Activated T-cell treated with anti-CD3 and anti-CD28 coated beads, Interleukin-2, amount 50 U/mL, for 1 hour (primary cell): Measurements from ENCODE around the gene AP3D1.
A peak's percentile ranks its signal among the peaks of the same experiment; 100 is the strongest.

Experiments
- DNase-seq: peaks from one replicate; pipeline ENCODE4 v3.0.0-alpha.2; 2020

Gene AP3D1

GRCh38 chr19:2058570-2059421 is 92.6 kb downstream of the AP3D1 start:
- no peak for DNase-seq

- DNase-seq, result no peak
Measured at GRCh38 chr19:2057484-2058469, 93.6 kb downstream of the AP3D1 start.

- DNase-seq, result no peak
Measured at GRCh38 chr19:2056837-2057192, 94.6 kb downstream of the AP3D1 start.

DNA sequence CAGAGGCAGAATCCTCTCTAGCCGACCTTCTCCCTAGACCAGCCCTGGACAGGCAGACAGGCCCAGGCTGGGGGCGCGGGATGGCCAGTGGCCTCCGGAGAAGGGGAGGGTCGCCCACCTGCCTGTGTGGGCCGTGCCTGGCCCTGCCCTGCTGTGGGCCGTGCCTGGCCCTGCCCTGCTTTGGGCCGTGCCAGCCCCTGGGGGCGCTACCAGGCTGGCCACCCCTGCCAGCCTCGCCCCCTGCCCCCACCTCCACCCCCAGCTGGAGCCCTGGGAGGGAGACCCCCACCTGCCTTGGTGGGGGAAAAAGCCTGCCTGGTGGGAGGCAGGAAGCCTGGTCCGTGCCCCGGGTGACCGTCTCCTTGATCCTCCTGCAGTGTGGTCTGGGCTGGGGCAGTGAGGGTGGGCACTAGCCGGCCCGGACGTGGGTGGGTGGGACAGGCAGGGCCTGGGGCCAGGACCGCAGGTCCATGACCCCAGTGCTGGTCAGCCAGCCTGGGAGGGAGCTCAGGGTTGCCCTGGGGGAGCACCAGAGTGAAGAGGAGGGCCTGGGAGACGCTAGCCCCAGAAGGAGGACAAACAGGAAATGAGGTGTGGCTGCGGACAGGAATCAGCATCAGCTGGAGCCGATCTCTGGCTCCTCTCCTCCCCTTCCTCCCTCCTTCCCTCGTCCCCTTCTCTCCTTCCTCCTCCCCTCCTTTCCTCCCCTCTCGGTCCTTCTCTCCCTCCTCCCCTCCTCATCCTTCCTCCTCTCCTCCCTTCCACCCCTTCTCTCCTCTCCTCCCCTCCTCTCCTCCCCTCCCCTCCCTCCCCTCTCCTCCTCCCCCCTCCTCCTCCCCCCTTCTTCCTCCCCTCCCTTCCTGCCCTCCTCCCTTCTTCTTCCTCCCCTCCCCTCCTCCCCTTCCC is 95.2 kb downstream of the AP3D1 start:
- DNase-seq, result no peak

- DNase-seq, result no peak
Measured at GRCh38 chr19:2054763-2055162, 96.6 kb downstream of the AP3D1 start.

GRCh38 chr19:2053601-2054389 is 97.6 kb downstream of the AP3D1 start:
- DNase-seq, result no peak

- DNase-seq, result peak; percentile 50
Measured at GRCh38 chr19:2051773-2052704, 99.3 kb downstream of the AP3D1 start.

DNA sequence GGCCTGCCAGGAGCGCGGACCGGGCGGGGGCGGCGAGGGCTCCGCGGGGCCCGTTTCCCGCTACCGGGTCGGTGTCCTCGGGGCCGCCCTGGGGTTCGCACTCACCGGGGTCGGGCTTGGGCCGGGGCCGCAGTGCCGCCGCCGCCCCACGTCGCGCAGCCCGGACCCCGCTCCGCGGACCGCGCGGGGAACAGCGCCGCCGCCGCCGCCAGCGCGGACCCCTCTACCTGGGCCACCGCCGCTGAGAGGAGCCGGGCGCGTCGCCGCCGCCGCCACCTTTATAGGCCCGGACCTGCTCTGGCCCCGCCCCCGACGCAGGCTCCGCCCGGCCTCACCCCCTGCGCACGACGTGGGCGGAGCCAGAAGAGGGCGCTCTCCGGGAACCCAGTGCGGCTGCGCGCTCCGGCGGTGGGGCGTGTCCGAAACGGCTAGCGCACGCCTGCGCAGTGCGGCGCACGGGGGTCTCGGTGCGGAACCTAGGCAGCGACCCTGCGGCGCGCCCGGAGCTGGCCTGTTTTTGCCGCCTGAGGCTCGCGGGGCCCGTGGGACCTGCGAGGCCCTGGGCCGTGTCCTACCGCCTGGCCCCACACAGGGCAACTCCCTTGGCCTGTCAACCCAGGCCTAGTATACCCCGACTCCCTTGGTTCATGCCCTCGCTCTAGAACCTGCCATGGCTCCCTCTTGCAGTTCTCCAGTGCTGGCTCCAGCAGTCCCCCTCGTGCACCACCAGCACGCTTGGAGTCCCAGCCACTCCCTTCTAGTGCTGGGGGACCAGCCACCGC is 100.2 kb downstream of the AP3D1 start, which contains the start of gene MKNK2:
MKNK2 (minus strand) TSS at position 254 of the 782 bp plus-strand sequence. CDS start 393 bp downstream, outside the sequence.
- peak; percentile 97 for DNase-seq
